Hepatocyte (in vitro differentiated cells): ENCODE measurements around the gene ROR2. TPM values are rescaled to one million over a fixed set of nuclear protein-coding genes. Genes with fewer than 3 reads are reported as not detected.

Experiments used
- DNase-seq: peaks from one replicate; pipeline ENCODE4 v3.0.0-alpha.2; 2016; ENCODE audit warnings: low spot score
- H2AFZ ChIP-seq: fragments of 200-600 bp; sonication (generic); 2 replicates; pipeline ENCODE4 v1.6.0; 2016; ENCODE audit warnings: antibody characterized with exemption, mild to moderate bottlenecking
- H3K27ac ChIP-seq: fragments of 200-600 bp; sonication (generic); 2 replicates; pipeline ENCODE4 v1.5.1; 2016; ENCODE audit warnings: mild to moderate bottlenecking
- H3K27me3 ChIP-seq: fragments of 200-600 bp; sonication (generic); 2 replicates; pipeline ENCODE4 v1.6.1; 2016
- H3K36me3 ChIP-seq: fragments of 200-600 bp; sonication (generic); replicated peaks from 2 replicates; pipeline ENCODE4 v1.5.1; 2016; ENCODE audit warnings: low read depth; ENCODE audit not compliant: insufficient read depth
- H3K4me1 ChIP-seq: fragments of 200-600 bp; sonication (generic); 2 replicates; pipeline ENCODE4 v1.5.1; 2016; ENCODE audit warnings: mild to moderate bottlenecking, moderate library complexity; ENCODE audit not compliant: insufficient read depth
- H3K4me2 ChIP-seq: fragments of 200-600 bp; sonication (generic); 2 replicates; pipeline ENCODE4 v1.6.0; 2016
- H3K4me3 ChIP-seq: fragments of 200-600 bp; sonication (generic); 2 replicates; pipeline ENCODE4 v1.5.1; 2016; ENCODE audit warnings: mild to moderate bottlenecking
- H3K79me2 ChIP-seq: fragments of 200-600 bp; sonication (generic); 2 replicates; pipeline ENCODE4 v1.6.0; 2017; ENCODE audit warnings: mild to moderate bottlenecking
- H3K9me2 ChIP-seq: fragments of 200-600 bp; sonication (generic); replicated peaks from 2 replicates; pipeline ENCODE4 v1.6.0; 2017; ENCODE audit warnings: mild to moderate bottlenecking; ENCODE audit not compliant: insufficient read depth
- H3K9me3 ChIP-seq: fragments of 200-600 bp; sonication (generic); 2 replicates; pipeline ENCODE4 v1.5.1; 2016; ENCODE audit warnings: low read depth, mild to moderate bottlenecking
- H4K20me1 ChIP-seq: fragments of 200-600 bp; sonication (generic); 2 replicates; pipeline ENCODE4 v1.6.0; 2016; ENCODE audit warnings: mild to moderate bottlenecking; ENCODE audit not compliant: insufficient read depth, poor library complexity, severe bottlenecking
- CTCF ChIP-seq: fragments of 200-600 bp; sonication (generic); IDR thresholded peaks from 2 replicates; pipeline ENCODE4 v1.5.1; 2016; ENCODE audit warnings: antibody characterized with exemption, mild to moderate bottlenecking; ENCODE audit not compliant: poor library complexity
- EZH2 ChIP-seq: fragments of 200-600 bp; sonication (generic); IDR thresholded peaks from 2 replicates; pipeline ENCODE4 v1.6.1; 2016; ENCODE audit warnings: antibody characterized with exemption, mild to moderate bottlenecking, borderline replicate concordance
- EZH2phosphoT487 ChIP-seq: fragments of 200-600 bp; sonication (generic); IDR thresholded peaks from one replicate; pipeline ENCODE4 v1.6.1; 2018; ENCODE audit warnings: antibody characterized with exemption, mild to moderate bottlenecking, low read depth, moderate library complexity; ENCODE audit not compliant: unreplicated experiment, severe bottlenecking
- WGBS: methylation state at CpG from one replicate; pipeline ENCODE4 v1.1.6; 2016; ENCODE audit warnings: low lambda C conversion rate; ENCODE audit errors: missing lambda C conversion rate; 5-methylcytosine and 5-hydroxymethylcytosine counted together
- polyA plus RNA-seq: library from polyadenylated mRNA; unstranded; fragments of >200 nt; fragmentation: Nextera tagmentation; extraction: Ambion mirVana; gene quantifications from 2 replicates; pipeline ENCODE4 v1.2.1, GENCODE V29; 2016
- total RNA-seq: library from RNA; depleted of rRNA; stranded (reverse); fragments of >200 nt; gene quantifications from 2 replicates; pipeline ENCODE4 v1.2.3, GENCODE V29; 2014

ROR2 gene
- total and polyA plus RNA-seq, 2 experiments from 2014 or later = 25.6 to 29.5 TPM

DNA sequence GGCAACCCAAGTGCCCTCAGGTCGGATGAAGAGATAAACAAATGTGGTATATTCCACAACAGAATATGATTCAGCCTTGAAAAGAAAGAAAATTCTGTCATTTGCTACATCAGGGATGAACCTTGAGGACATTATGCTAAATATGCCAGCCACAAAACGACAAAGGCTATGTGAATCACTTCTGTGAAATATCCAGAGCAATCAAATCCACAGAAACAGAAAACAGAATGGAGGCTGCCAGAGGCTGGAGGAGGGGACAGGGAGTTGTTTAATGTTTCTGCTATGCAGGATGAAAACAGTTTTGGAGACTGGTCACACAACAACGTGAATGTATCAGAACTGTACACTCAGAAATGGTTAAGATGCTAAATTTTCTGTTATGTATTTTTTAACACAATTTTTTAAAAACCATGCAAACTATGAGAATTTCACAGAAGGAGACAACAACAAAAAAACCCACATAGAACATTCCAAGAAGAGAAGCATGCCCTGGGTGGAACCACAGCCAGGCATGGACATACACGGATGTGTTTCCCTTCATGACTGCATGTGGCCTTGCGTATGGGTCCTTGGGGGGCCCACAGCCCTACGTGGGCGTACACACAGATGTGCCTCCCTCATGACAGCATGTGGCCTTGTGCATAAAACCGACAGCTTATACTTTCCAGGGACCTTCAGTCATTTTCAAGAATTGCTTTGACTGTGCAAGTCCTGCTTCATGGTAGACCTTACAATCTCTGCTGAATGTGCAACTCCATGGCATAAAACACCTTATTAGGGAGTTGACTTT lies 146.7 kb downstream of the ROR2 start:
- H3K36me3 ChIP-seq = no peaks in the 10 kb centered on the region
- TF ChIP-seq CTCF (no peak), EZH2 (no peak), EZH2phosphoT487 (no peak)
- peaks cover 15% of the 10 kb centered on the region for H4K20me1 ChIP-seq
- H3K9me3 ChIP-seq = no peaks in the 10 kb centered on the region
- no peaks in the 10 kb centered on the region for H3K9me2 ChIP-seq
- no peak for DNase-seq
- no peaks in the 10 kb centered on the region for H3K27me3 ChIP-seq
- H3K4me1 ChIP-seq = peaks cover 11% of the 10 kb centered on the region
- no peak overlapping the region for H3K4me3 ChIP-seq
- H2AFZ ChIP-seq = no peak overlapping the region
- H3K79me2 ChIP-seq = peaks cover 82% of the 10 kb centered on the region
- H3K27ac ChIP-seq = peak overlapping the region; percentile 39
- H3K4me2 ChIP-seq = no peak overlapping the region
- WGBS = 75% methylated on average over 8 of the region's 8 CpGs

- H3K4me2 ChIP-seq = no peak overlapping the region
- no peaks in the 10 kb centered on the region for H3K9me2 ChIP-seq
- H3K27me3 ChIP-seq = no peaks in the 10 kb centered on the region
- no peak overlapping the region for H2AFZ ChIP-seq
- peaks cover 15% of the 10 kb centered on the region for H4K20me1 ChIP-seq
- H3K79me2 ChIP-seq = peaks cover 80% of the 10 kb centered on the region
- TF ChIP-seq EZH2 (no peak), CTCF (no peak), EZH2phosphoT487 (no peak)
- no peak overlapping the region for H3K4me3 ChIP-seq
- H3K9me3 ChIP-seq = no peaks in the 10 kb centered on the region
- no peak for DNase-seq
- peaks cover 11% of the 10 kb centered on the region for H3K4me1 ChIP-seq
- H3K27ac ChIP-seq = peak overlapping the region; percentile 39
- no peaks in the 10 kb centered on the region for H3K36me3 ChIP-seq
- WGBS = 93% methylated on average over 5 of the region's 5 CpGs
Observed at GRCh38 chr9:91802391-91802790, 147.6 kb downstream of the ROR2 start.

- 79% methylated on average over 12 of the region's 12 CpGs for WGBS
- TF ChIP-seq EZH2 (no peak), EZH2phosphoT487 (no peak), CTCF (no peak)
- Histone ChIP-seq H3K4me1 (peaks cover 17% of the 10 kb centered on the region), H2AFZ (no peak overlapping the region), H4K20me1 (peaks cover 15% of the 10 kb centered on the region), H3K9me2 (no peaks in the 10 kb centered on the region), H3K79me2 (peaks cover 65% of the 10 kb centered on the region), H3K4me2 (no peak overlapping the region), H3K27me3 (no peaks in the 10 kb centered on the region), H3K9me3 (no peaks in the 10 kb centered on the region), H3K4me3 (no peak overlapping the region), H3K36me3 (no peaks in the 10 kb centered on the region), H3K27ac (peak overlapping the region; percentile 58)
- DNase-seq = peak; percentile 35
Observed at GRCh38 chr9:91800473-91801030, 149.5 kb downstream of the ROR2 start.
